OCI-LY3 (cell line): ENCODE results near the gene RAN.

Experiments used
- H2AFZ ChIP-seq: fragments of 200-600, 300-600 bp; shearing (Covaris generic); 2 replicates; pipeline ENCODE4 v1.6.0; 2014; ENCODE audit warnings: antibody characterized with exemption, low read depth, low read length
- H3K27ac ChIP-seq: fragments of 200-600, 300-600 bp; sonication (generic); 2 replicates; pipeline ENCODE4 v1.5.1; 2014; ENCODE audit warnings: mild to moderate bottlenecking, low read length, moderate library complexity, mixed read lengths
- H3K27me3 ChIP-seq: fragments of 200-600, 300-600 bp; sonication (generic); 2 replicates; pipeline ENCODE4 v1.6.1; 2014; ENCODE audit warnings: low read depth, low read length, mixed read lengths
- H3K36me3 ChIP-seq: fragments of 200-600, 300-600 bp; sonication (generic); replicated peaks from 2 replicates; pipeline ENCODE3; 2014; ENCODE audit warnings: low read depth, low read length, mixed read lengths
- H3K4me1 ChIP-seq: fragments of 300-600, 200-600 bp; sonication (generic); 2 replicates; pipeline ENCODE4 v1.6.1; 2014; ENCODE audit warnings: low read length, mixed read lengths
- H3K4me2 ChIP-seq: fragments of 200-600, 300-600 bp; sonication (generic); 2 replicates; pipeline ENCODE4 v1.6.1; 2014; ENCODE audit warnings: low read length, mixed read lengths
- H3K4me3 ChIP-seq: fragments of 300-600, 200-600 bp; sonication (generic); 2 replicates; pipeline ENCODE4 v1.5.1; 2014; ENCODE audit warnings: antibody characterized with exemption, mild to moderate bottlenecking, low read length, moderate library complexity
- H3K79me2 ChIP-seq: fragments of 300-600, 200-600 bp; shearing (Covaris generic); 2 replicates; pipeline ENCODE4 v1.6.1; 2014; ENCODE audit warnings: mild to moderate bottlenecking, low read length, mixed read lengths
- H3K9ac ChIP-seq: fragments of 300-600, 200-600 bp; shearing (Covaris generic); 2 replicates; pipeline ENCODE4 v1.6.0; 2014; ENCODE audit warnings: mild to moderate bottlenecking, low read length, moderate library complexity
- H3K9me3 ChIP-seq: fragments of 200-600, 300-600 bp; shearing (Covaris generic); 2 replicates; pipeline ENCODE4 v1.6.1; 2014; ENCODE audit warnings: low read length, mixed read lengths; ENCODE audit not compliant: insufficient read depth
- H4K20me1 ChIP-seq: fragments of 200-600, 300-600 bp; sonication (generic); 2 replicates; pipeline ENCODE4 v1.6.1; 2016; ENCODE audit warnings: low read length, mixed read lengths; ENCODE audit not compliant: insufficient read depth
- EZH2phosphoT487 ChIP-seq: fragments of 200-600 bp; shearing (Covaris generic); IDR thresholded peaks from 2 replicates; pipeline ENCODE4 v1.6.1; 2018; ENCODE audit warnings: antibody characterized with exemption, mixed run types, low read depth
- TF ChIP-seq, protein P1 (sequence below): fragments of 200-600, 300-600 bp; sonication (generic); IDR thresholded peaks from 2 replicates; pipeline ENCODE4 v1.5.1; 2014; ENCODE audit warnings: antibody characterized with exemption, low read length, low read depth

Gene RAN

DNA sequence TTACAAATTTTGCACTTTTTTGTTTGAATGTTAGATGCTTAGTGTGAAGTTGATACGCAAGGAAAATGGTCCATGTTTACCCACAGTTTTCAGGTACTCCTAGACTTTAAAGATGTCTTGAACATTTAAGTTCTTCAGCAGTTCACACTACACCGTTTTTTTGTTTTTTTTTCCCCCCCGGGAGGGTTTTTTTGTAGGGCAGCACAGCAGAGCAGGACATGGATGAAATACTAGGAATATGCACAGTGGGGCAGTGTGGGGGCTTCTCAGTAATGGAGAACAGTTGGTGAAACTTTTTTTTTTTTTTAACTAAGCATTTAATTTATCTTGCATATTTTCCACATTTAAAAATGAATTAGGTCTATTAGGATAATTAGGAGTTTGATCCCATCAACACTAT, 4.9 kb downstream of the RAN start:
- no peak overlapping the region for H3K9ac ChIP-seq
- H2AFZ ChIP-seq: no peak overlapping the region
- H3K9me3 ChIP-seq: no peaks in the 10 kb centered on the region
- TF ChIP-seq EZH2phosphoT487: no peak
- TF ChIP-seq, protein P1, sequence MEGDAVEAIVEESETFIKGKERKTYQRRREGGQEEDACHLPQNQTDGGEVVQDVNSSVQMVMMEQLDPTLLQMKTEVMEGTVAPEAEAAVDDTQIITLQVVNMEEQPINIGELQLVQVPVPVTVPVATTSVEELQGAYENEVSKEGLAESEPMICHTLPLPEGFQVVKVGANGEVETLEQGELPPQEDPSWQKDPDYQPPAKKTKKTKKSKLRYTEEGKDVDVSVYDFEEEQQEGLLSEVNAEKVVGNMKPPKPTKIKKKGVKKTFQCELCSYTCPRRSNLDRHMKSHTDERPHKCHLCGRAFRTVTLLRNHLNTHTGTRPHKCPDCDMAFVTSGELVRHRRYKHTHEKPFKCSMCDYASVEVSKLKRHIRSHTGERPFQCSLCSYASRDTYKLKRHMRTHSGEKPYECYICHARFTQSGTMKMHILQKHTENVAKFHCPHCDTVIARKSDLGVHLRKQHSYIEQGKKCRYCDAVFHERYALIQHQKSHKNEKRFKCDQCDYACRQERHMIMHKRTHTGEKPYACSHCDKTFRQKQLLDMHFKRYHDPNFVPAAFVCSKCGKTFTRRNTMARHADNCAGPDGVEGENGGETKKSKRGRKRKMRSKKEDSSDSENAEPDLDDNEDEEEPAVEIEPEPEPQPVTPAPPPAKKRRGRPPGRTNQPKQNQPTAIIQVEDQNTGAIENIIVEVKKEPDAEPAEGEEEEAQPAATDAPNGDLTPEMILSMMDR: no peak
- H3K4me1 ChIP-seq: peaks cover 78% of the 10 kb centered on the region
- peaks cover 53% of the 10 kb centered on the region for H4K20me1 ChIP-seq
- peaks cover 48% of the 10 kb centered on the region for H3K79me2 ChIP-seq
- H3K27me3 ChIP-seq: no peaks in the 10 kb centered on the region
- peaks cover 41% of the 10 kb centered on the region for H3K36me3 ChIP-seq
- H3K4me3 ChIP-seq: no peak overlapping the region
- 0 out of 2 replicates have a peak overlapping the region, but pooled peaks have one; percentile 61 for H3K4me2 ChIP-seq
- H3K27ac ChIP-seq: no peak overlapping the region

DNA sequence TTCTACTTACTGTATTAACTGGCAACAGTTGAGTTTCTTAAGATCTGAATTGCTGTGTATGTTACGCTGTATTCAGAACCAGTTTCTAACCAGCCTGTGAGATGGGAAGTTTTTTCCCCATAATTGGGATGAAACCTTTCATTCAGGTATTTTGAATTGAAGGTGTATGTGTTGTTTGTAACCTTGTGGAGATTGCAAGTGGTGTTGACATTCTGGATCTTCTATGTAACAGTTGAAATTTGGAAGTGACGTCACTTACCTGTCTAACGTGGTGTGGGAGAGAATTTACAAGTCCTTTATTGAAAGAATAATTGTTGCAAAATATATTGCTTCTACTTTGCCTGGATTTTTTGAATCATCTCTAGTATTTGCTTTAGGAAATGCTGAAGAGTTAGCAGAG, 5.5 kb downstream of the RAN start:
- no peak for TF ChIP-seq EZH2phosphoT487
- TF ChIP-seq, protein P1: no peak
- H3K27ac ChIP-seq: peak overlapping the region; percentile 65
- H3K79me2 ChIP-seq: peaks cover 43% of the 10 kb centered on the region
- no peaks in the 10 kb centered on the region for H3K27me3 ChIP-seq
- peaks cover 53% of the 10 kb centered on the region for H4K20me1 ChIP-seq
- peaks cover 41% of the 10 kb centered on the region for H3K36me3 ChIP-seq
- no peaks in the 10 kb centered on the region for H3K9me3 ChIP-seq
- no peak overlapping the region for H2AFZ ChIP-seq
- no peak overlapping the region for H3K4me3 ChIP-seq
- peak overlapping the region; percentile 61 for H3K4me2 ChIP-seq
- no peak overlapping the region for H3K9ac ChIP-seq
- peaks cover 78% of the 10 kb centered on the region for H3K4me1 ChIP-seq

DNA sequence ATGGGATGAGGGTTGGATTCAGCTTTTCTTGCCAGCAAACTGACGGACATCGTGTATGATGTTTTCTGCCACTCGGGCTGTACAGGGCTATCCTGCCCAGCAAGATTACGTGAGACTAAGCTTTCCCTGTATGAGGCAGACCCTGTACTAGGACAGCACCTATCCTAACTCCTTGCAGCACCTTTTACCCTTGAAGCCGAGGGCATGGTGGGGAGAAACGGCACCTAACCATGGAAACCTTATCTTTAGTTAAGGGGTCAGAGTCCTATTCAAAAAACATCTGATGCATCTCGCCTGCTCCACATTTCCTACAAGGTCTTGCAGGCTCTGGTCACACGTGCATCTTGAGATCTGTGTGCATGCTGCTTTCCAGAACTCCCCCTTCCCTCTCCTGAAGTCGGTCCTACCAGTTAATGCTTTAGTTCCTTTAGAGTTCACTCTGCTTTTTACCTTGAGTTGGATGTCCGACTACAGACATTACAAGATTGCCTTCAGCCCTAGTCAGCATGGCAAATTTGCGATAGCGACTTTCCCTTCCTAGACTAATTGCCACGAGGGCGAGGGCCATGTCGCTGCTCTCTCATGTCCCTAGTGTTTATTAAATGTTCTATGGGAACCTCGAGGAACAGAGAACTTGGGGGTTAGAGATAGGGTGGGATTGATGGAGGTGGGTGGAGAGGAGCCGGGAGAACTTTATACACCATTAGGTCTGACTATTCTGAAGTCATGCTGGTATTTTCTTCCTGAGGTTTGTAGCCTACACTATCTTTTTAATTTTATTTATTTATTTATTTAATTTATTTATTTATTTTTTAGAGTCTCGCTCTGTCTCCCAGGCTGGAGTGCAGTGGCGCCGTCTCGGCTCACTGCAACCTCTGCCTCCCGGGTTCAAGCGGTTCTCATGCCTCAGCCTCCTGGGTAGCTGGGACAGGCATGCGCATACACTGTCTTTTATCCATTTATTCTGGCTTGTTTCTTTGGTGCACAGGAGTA, 6.6 kb downstream of the RAN start:
- Histone ChIP-seq H3K79me2 (peaks cover 32% of the 10 kb centered on the region), H4K20me1 (peaks cover 53% of the 10 kb centered on the region), H3K4me1 (peaks cover 74% of the 10 kb centered on the region), H3K36me3 (peaks cover 31% of the 10 kb centered on the region), H3K27ac (peak overlapping the region; percentile 65), H3K4me3 (peak overlapping the region; percentile 28; the same call in 1 of the 2 replicates), H3K9me3 (no peaks in the 10 kb centered on the region), H3K9ac (no peak overlapping the region), H3K4me2 (peak overlapping the region; percentile 76), H2AFZ (no peak overlapping the region), H3K27me3 (no peaks in the 10 kb centered on the region)
- TF ChIP-seq, protein P1: no peak
- TF ChIP-seq EZH2phosphoT487: no peak

DNA sequence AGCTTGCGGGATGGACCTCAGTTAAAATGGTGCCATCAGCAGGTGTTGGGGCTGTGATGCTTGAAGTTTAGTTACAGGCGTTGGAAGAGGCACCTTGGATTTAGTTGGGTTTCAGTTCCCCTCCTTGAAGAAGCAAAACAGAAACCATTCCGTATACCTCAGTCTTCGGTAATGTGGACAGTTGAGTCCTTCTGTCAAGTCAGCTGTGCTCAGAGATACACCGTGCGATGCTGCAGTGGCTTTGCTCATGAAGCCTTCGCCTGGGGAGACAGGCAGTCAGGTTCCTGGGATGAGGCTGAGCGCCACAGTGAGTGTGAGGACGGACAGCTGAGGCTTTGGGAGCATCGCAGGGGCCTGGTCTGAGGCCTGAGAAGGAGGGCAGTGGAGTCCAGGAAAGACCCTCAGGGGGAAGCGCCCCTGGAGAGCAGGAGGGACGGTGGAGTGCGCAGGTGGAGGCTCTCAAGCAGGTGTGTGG, 7.4 kb downstream of the RAN start:
- H2AFZ ChIP-seq: no peak overlapping the region
- H4K20me1 ChIP-seq: peaks cover 47% of the 10 kb centered on the region
- peak overlapping the region; percentile 37 for H3K4me3 ChIP-seq
- H3K9me3 ChIP-seq: no peaks in the 10 kb centered on the region
- H3K79me2 ChIP-seq: peaks cover 24% of the 10 kb centered on the region
- H3K9ac ChIP-seq: no peak overlapping the region
- peak overlapping the region; percentile 76 for H3K4me2 ChIP-seq
- peaks cover 66% of the 10 kb centered on the region for H3K4me1 ChIP-seq
- peaks cover 25% of the 10 kb centered on the region for H3K36me3 ChIP-seq
- H3K27me3 ChIP-seq: no peaks in the 10 kb centered on the region
- TF ChIP-seq, protein P1: no peak
- TF ChIP-seq EZH2phosphoT487: no peak
- H3K27ac ChIP-seq: peak overlapping the region; percentile 63
